ENCODE measurements around the gene ZEB1. TPM values are rescaled to one million over a fixed set of nuclear protein-coding genes. Genes with fewer than 3 reads are reported as not detected.
"Not testable (repeated sequence)": the region's sequence is repeated elsewhere in the genome, so short reads cannot be mapped to it uniquely, and the experiment has no call there.

The ZEB1 gene
- polyA plus RNA-seq, 1 donor, result 31.8 TPM

- DNase-seq, result not testable (repeated sequence)
Observed at GRCh38 chr10:31364238-31364637, 45.2 kb downstream of the ZEB1 start.

- DNase-seq, result no peak
Observed at GRCh38 chr10:31366703-31367102, 47.7 kb downstream of the ZEB1 start.

- no peak for DNase-seq
Observed at GRCh38 chr10:31368724-31369123, 49.7 kb downstream of the ZEB1 start.

- DNase-seq, result no peak
Observed at GRCh38 chr10:31372439-31372838, 53.4 kb downstream of the ZEB1 start.

GRCh38 chr10:31374146-31374696 is 55.2 kb downstream of the ZEB1 start:
- no peak for DNase-seq

GRCh38 chr10:31381171-31381570 is 62.2 kb downstream of the ZEB1 start:
- DNase-seq, result no peak

DNA sequence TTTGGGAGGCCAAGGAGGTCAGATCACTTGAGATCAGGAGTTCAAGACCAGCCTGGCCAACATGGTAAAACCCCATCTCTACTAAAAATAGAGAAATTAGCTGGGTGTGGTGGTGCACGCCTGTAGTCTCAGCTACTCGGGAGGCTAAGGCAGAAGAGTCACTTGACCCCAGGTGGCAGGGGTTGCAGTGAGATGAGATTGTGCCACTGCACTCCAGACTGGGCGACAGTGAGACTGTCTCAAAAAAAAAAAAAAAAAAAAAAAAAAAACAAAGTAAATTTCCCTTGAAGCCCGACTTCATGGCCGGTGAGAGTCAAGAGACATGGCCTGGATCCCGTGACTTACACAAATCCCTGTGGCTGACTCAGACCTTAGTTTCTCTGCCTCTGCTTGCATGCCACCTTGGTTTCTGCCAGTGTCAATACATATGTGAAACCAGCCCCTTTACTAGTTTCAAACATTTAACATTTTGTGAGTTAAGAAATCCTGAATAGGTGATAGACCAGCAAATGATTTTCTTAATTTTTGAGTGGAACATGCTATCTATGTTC is 62.8 kb downstream of the ZEB1 start:
- DNase-seq, result no peak

DNA sequence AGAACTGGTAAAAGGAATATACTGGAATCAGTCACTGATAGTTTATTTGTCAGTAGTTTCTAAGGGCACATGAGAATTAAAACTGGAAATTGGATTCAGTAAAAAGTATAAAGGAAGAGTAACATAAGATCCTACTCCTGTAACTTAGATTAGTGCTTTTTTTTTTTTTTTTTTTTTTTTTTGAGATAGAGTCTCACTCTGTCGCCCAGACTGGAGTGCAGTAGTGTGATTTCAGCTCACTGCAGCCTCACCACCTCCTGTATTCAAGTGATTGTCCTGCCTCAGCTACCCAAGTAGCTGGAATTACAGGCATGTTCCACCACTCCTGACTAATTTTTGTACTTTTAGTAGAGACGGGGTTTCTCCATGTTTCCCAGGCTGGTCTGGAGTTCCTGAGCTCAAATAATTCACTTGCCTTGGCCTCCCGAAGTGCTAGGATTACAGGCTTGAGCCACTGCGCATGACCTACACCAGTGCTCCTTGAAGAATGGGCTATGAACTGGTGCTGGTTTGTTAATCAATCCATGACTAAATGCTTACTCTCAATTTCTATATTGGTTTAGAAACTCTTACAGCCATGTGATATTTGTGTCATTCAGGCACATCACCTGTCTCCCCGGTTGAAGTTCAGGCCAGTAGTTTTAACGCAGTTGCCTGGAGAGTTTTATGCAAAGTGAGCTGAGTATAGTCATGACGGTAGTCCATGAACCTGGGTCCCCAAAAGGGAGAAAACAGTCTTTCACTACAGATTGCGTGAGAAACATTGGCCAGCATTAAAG is 65.0 kb downstream of the ZEB1 start:
- DNase-seq, result no peak

GRCh38 chr10:31384589-31384949 is 65.6 kb downstream of the ZEB1 start:
- DNase-seq, result no peak

GRCh38 chr10:31390804-31391203 is 71.8 kb downstream of the ZEB1 start:
- DNase-seq, result no peak

- no peak for DNase-seq
Observed at GRCh38 chr10:31393844-31394243, 74.8 kb downstream of the ZEB1 start.

GRCh38 chr10:31395695-31396094 is 76.7 kb downstream of the ZEB1 start:
- no peak for DNase-seq

DNA sequence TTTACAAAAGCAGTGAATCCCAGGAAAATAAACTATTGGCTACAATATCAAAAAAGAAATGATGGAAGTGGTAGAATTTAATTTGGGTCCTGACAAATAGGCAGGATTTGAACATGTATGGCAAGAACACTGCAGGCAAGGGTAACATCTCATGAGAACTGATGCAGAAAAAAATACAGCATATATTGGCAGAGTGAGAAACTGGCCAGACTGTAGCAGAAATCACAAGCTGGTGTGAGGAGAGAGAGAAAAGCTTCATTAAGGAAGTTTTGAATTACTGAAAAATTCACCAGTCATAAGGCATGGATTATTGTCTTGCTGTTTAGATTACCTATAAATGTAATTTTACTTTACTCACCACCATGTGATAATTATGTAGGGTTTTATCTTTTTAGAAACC is 77.4 kb downstream of the ZEB1 start:
- no peak for DNase-seq

- DNase-seq, result no peak
Observed at GRCh38 chr10:31397852-31398251, 78.8 kb downstream of the ZEB1 start.

GRCh38 chr10:31399171-31399570 is 80.2 kb downstream of the ZEB1 start:
- no peak for DNase-seq

GRCh38 chr10:31399631-31400030 is 80.6 kb downstream of the ZEB1 start:
- no peak for DNase-seq

DNA sequence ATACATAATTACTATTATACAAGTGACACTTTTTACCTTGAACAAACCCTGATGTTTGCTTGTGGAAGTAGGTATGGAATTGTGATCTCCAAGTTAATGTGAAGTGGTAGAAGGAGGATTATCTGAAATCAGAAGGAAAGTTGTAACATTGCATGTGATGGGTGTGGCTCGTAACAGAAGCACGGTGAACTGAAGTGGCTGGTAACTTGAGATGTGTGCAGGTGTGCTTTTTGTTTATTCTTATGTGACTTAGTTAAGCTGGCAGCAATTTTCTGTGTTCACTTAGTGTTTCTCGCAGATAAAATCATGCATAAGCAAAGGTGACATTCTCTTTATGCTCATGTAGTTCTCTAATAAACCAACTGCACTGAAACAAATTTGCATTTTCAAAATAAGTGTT is 82.3 kb downstream of the ZEB1 start:
- no peak for DNase-seq

DNA sequence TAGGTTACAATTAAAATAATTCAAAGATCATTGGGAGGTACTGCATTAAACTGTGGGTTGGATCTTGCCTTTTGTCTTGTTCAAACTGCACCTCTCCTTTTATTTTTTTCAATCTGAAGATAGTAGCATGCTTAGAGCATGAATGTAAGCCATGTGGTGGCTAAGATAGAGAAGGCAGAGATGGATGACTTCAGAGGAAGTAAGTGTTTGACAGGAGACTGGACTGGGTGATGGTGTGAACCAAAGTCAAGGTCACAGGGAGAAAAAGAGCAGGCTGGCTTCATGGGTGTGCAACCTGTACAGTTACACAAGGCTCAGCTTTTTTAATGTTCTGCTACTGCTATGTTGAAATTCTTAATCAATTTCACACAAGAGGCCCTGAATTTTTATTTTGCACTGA is 85.6 kb downstream of the ZEB1 start:
- DNase-seq, result no peak

DNA sequence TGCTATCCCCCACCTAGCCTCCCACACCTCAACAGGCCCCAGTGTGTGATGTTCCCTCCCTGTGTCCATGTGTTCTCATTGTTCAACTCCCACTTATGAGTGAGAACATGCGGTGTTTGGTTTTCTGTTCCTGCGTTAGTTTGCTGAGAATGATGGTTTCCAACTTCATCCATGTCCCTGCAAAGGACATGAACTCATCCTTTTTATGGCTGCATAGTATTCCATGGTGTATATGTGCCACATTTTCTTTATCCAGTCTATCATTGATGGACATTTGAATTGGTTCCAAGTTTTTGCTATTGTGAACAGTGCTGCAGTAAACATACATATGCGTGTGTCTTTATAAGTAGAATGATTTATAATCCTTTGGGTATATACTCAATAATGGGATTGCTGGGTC is 86.8 kb downstream of the ZEB1 start:
- DNase-seq, result not testable (repeated sequence)

DNA sequence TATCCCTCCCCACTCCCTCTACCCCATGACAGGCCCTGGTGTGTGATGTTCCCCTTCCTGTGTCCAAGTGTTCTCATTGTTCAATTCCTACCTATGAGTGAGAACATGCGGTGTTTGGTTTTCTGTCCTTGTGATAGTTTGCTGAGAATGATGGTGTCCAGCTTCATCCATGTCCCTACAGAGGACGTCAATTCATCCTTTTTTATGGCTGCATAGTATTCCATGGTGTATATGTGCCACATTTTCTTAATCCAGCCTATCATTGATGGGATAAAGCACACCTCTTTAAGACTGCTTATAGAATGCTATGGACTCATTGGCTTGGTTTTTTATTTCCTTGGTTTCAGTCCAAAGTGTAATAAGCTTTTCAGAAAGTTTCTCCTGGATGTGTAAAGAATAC is 93.4 kb downstream of the ZEB1 start:
- not testable (repeated sequence) for DNase-seq

DNA sequence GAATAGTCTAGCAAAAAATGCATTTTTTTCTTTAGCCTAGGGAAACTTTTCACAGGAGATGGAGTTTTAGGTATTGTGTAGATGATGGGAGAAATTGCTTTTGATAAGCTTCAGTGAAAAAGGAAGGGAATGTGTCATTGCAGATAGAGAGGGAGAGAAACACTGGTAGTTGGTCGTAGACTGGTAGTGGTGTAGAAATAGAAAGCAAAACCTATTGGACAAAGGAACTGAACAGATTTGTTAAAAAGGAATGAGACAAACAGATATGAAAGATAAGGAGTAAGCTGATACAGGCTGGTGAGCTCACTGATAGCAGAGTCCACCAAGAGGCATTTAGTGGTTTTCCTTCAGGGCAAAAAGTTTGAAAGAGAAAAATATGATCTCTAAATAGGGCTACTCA is 94.3 kb downstream of the ZEB1 start:
- DNase-seq, result no peak

GRCh38 chr10:31418481-31418880 is 99.5 kb downstream of the ZEB1 start:
- no peak for DNase-seq

- no peak for DNase-seq
Observed at GRCh38 chr10:31419394-31420063, 100.5 kb downstream of the ZEB1 start.
